ENCODE data around the gene PRKAG2. TPM values are rescaled to one million over a fixed set of nuclear protein-coding genes. Genes with fewer than 3 reads are reported as not detected.

Gene PRKAG2
- total RNA-seq, 1 donor from 2014 or later: 17.7 TPM

DNA sequence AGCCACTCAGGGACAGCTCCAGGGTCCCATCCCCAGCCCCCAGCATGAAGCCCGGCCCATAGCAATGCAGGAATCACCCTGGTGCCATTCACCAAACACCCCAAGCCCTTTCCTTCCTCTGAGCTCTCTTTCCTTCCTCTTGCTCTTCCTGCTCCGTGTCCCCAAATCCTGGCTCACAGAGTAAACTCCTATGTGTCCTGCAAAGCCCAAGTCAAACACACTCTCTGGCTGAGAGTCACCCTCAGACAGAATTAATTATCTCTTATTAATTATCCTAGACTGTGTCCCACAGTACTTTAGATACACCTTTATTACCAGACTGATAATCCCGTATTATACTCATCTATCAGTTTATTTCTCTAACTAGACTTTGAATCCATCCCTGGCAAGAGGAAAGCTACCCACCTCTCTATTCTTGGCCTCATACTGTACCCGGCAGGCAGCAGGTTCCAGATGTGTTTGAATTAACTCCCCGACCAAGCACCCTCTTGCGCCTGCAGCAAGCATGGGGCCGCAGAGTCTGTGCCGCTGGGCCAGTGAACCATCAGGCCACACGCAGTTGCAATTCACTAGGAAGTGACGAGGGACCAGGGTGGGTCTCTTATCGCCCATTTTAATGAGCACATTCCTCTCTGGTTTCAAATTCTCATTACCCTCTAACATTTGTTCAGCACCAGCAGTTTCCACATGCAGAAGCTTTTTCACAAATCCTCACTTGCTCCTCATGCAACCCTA lies 86.7 kb downstream of the PRKAG2 start:
- intact Hi-C loops (cut with micrococcal nuclease): no loop called here

DNA sequence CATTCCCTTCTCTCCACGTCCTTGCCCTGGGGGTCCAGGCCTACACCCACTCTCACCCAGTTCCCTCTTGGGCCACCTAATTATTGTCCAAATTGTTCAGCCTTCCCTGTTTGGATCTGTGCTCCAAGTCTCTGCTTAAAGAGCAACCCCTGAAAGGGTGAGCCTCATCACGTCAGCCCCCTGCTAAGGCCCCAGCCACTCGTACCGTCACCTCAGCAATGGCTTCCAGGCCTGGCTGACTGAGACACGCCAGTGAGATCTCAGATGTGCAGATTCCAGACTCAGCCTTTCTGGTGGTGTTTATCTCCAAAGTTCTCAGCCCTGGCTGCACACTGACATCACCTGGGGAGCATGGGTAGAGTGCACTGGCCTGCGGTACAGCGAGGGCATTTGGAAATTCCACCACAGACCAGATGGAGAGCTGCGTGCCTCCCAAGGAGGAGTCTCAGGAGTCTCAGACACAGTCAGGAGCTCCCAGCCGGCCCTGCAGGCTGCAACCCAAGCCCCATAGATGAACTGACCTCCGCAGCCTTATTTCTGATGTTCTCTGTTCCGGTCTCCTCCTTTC lies 87.5 kb downstream of the PRKAG2 start:
- intact Hi-C loops (cut with micrococcal nuclease): no loop called here

DNA sequence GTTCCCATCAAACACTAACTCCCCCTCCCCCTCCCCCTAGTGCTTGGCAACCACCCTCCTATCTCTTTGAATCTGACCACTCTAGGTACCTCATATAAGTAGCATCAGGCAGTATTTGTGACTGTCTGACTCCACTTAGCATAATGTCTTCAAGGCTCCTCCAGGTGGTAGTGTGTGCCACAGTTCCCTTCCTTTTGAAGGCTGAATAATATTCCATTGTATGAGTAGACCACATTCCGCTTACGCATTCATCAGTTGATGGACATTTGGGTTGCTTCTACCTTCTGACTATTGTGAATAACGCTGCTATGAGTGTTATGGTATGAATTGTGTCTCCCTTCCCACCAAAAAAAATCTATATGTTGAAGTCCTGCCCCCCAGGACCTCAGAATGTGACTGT lies 89.6 kb downstream of the PRKAG2 start:
- intact Hi-C loops (cut with micrococcal nuclease): no loop called here

DNA sequence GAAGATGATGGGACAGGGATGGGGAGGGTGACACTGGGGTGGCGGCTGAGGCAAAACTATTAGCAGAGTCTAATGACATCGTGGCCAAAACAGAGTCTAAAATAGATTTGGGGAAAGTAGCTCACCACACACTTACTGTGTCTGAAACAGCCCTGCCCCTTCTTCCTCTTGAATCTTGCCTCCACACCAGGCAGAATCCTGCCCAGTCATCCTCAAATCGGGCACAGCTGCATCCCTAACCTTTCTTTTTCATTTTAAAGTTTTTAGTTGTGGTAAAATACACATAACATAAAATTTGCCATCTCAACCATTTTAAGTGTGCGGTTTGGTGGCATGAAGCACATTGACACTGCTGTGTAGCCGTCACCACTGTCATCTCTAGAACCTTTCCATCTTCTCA lies 90.0 kb downstream of the PRKAG2 start:
- intact Hi-C loops (cut with micrococcal nuclease): no loop called here

DNA sequence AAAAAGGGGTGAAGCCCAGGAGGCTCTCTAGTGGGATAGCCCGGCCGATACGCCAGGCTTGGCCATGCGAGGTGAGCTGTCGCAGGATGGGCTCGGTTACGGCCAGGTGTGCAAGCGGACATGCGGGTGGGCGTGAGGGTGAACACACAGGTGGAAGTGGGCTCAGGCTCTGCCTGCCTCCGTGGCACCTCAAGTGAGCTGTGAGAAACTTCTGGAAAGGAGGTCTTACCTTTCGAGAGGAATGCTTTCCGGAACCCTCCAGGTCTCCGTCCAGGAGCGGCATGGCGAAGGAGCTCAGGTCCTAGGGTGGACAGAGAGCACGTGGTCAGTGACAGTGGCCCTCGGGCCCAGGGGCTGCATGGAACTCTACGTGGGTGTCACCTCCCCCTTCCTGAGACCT lies 90.7 kb downstream of the PRKAG2 start:
- intact Hi-C loops (cut with micrococcal nuclease): no loop called here

DNA sequence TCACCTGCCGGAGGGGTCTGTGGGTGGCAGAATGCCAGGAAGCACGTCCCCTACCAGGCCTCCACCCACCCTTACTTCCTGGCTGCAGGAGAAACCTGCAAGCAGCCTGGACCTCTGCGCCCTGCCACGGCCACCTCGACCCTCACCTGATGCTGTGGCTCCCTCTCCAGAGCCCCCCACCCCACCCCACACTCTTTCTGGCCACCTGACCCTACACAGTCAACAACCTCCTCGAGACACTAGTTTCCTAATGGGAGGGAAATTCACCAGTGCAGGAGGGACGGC lies 91.3 kb downstream of the PRKAG2 start:
- intact Hi-C loops (cut with micrococcal nuclease): no loop called here

DNA sequence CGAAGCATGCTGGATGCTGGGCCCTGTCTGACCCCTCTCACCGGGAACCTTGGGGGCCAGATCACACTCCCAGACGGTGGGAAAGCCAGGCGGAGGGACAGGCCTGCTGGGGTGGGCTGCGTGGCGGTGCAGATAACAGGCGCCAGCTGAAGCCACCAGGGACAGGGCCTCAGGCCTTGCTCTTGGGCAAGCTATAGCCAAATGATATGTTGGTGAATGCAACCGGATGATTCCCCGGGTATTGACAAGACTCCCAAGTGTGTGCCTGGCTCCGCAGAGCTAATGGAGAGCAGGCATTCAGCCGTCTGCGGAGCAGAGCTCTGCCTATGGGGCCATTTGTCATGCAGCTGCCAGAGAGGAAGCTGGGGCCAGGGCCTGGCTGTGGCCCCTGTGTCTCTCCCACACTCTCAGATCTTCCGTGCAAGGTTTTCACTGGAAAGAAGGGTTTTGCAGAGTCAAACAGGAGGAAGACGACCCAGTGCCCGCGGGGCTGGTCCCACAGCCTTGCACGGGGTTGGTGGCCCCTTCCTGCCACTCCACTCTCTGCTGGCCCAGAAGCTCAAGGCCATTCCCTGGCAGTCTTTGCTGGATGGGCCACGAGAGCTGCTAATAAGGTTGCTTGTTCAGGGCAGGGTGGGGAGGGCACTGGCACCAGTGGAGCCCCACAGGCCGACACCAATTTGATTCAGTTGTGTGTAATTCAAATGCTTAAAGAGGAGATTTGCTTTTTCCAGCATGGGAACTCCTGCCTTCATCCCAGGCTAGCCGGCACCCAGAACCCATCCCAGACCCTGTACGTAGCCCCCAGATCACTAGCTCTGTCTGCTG lies 91.8 kb downstream of the PRKAG2 start:
- intact Hi-C loops (cut with micrococcal nuclease): loop anchor here (5.0 kb wide), 1 partner anchor 92 kb away; the partner anchor contains the start of gene PRKAG2

DNA sequence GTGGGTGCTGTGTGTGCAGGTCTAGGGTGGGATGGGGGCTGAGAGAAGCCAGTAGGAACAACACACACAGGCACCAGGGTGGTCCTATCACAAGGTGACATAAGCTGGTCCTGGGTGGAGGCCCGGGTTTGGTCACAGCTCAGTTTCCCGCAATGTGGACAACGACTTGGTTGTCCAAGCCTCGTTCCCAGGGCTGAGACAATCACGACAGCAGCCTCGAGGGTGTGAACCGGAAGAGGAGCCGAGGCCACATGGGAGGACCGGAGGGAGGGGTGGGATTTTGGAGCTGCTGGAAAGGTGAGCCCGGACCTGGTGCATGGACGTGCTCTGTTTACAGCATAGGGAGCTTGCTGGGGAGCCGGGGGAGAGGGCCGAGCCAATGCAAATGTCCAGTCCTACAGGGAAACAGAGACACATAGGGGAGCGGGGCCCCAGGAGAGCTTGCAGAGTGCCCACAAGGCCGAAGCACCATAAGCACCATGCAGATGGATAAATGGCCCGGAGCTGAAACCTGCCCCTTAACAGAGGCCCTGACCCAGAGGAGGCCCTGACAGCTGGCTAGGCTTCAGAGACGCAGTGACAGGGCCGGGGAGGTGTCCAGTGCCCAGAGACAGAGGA lies 92.8 kb downstream of the PRKAG2 start:
- intact Hi-C loops (cut with micrococcal nuclease): loop anchor here (1.0 to 5.0 kb wide), 4 partner anchors 93 to 923 kb away; partner anchors contain the start of gene PRKAG2

DNA sequence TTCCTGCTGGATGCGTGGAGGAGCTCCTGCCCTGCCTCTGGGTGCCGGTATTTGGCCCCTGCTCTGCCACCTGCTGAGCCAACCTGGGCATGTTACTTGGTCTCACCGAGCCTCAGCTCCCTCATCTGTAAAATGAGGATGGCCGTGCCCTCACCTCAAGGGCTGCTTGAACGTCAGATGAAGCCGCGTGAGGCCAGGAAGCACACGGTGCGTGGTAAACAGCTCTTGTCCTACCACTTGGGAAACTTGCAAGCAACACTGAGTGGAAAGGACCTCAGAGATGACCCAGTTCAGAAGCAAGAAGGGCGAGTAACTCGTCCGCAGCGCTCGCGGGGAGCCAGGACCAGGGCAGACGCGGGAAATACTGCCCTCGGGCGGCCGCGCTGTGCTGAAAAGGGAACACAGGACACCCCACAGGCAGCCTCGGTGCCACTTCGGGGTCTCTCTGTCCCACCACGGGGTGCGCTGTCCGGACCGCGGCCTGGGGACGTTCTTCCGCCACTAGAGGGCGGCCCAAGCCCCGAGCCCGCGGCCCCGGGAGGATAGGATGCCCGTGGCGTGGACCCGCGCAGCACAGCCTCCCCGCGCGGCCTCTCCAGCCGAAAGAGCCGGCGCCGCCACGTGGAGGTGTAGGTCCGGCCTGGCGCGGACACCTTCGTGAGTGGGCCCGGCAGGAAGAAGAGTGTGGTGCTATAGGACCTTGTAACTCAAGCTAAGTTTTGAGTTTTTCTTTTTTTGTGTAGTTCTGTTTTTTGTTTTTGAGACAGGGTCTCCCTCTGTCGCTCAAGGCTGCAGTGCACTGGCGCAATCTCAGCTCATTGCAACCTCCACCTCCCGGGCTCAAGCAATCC lies 94.1 kb downstream of the PRKAG2 start:
- intact Hi-C loops (cut with micrococcal nuclease): loop anchor here (1.0 to 5.0 kb wide), 6 partner anchors 14 to 924 kb away; partner anchors contain the start of gene PRKAG2

DNA sequence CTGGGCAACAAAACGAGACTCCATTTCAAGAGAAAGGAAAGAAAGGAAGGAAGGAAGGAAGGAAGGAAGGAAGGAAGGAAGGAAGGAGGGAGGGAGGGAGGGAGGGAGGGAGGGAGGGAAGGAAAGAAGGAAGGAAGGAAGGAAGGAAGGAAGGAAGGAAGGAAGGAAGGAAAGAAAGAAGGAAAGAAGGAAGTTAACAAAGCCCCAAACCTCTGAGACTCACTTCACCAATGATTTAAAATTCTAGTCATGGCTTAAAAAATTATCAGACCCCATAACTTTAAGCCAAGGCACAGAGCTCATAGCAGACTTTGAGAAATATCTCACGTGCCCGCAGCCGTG lies 94.7 kb downstream of the PRKAG2 start:
- intact Hi-C loops (cut with micrococcal nuclease): loop anchor here (1.0 to 5.0 kb wide), 3 partner anchors 13 to 212 kb away; partner anchors contain the start of gene PRKAG2

DNA sequence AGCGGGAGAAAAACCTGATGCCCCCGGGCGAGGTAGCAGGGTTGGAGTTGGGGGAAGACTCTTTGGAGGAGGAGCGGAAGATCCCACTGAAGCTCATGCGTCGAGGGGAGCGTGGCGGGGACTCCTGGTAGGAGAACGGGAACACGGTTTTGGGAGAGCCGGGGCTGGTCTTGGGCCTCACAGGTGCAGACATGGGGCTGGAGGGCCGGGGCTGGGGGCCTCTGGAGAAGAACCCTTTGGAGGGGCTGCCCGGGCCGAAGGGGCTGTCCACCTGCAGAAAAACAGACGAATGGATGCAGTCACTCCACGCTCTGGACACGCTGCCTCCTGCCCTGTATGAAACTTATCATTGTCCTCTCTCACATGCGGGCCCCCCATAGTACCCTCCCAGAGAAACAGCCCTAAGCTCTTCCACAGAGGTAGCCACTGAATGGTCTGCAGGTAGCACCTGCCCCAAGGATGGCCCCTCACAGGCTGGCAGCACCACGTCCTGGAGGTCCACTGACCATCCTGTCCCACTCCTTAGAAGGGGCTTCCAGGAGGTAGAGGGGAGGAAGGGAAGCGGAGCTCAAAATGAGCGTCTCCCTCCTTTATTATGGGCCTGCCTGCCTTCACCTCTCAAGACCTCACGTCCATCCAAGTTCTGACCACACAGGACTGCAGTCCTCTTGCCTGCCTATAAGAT lies 95.6 kb downstream of the PRKAG2 start:
- intact Hi-C loops (cut with micrococcal nuclease): loop anchor here (5.0 kb wide), 1 partner anchor 96 kb away; the partner anchor contains the start of gene PRKAG2

DNA sequence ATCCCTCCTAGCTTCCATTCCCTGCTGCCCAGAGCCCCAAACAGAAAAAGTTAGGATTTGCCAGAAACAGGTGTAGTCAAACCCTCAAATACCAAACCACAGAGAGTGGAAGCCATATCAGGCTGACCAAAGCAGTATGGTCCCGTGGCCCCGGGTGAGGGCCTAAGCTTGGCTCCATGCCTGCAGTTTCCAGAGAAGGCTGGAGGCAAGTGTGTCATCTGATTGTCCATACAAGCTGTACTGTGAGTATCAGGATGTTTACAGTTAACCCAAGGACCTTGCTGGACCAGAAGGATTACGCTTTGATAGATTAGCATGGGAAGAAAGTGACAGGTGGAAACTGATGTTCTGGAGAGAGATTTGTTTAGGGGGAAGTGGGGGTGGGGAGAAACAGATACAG lies 96.3 kb downstream of the PRKAG2 start:
- intact Hi-C loops (cut with micrococcal nuclease): loop anchor here (5.0 kb wide), 1 partner anchor 97 kb away; the partner anchor contains the start of gene PRKAG2

DNA sequence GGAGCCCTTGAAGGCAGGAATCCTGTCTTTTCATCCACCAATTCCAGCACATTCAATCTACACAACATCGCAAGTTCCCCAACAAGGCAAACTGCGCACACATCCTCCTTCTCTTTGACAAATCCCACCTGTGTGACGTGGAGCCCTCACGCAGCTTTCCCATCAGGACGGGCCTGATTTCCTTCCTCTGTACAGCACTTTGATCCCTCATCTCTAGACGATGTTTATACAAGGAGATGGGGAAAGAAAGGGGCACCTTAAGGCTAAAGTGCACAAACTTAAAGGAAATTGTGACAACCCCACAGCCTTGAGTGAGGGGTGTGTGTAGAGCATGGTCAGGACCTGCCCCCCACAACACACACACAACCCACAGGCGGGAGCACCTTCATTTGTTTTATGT lies 97.2 kb downstream of the PRKAG2 start:
- intact Hi-C loops (cut with micrococcal nuclease): loop anchor here (5.0 kb wide), 1 partner anchor 98 kb away; the partner anchor contains the start of gene PRKAG2

DNA sequence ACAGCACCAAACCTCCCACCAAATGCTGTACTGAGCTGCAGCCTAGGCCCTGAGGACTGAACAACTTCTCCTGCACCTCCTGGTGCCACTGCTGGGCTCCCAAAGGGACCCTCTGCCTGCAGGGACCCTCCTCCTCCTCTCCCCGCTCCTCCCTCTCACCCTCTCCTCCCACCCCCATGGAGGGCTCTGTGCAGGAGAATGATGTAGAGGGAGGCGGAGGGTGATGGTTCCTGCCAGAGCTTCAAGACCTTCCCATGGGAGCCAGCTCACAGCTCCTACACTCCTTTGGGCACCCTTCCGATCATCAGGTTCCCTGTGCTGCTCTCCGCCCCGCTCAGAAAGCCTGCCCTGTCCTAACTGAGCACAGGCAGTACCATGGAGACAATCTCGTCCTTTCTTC lies 97.7 kb downstream of the PRKAG2 start:
- intact Hi-C loops (cut with micrococcal nuclease): no loop called here

DNA sequence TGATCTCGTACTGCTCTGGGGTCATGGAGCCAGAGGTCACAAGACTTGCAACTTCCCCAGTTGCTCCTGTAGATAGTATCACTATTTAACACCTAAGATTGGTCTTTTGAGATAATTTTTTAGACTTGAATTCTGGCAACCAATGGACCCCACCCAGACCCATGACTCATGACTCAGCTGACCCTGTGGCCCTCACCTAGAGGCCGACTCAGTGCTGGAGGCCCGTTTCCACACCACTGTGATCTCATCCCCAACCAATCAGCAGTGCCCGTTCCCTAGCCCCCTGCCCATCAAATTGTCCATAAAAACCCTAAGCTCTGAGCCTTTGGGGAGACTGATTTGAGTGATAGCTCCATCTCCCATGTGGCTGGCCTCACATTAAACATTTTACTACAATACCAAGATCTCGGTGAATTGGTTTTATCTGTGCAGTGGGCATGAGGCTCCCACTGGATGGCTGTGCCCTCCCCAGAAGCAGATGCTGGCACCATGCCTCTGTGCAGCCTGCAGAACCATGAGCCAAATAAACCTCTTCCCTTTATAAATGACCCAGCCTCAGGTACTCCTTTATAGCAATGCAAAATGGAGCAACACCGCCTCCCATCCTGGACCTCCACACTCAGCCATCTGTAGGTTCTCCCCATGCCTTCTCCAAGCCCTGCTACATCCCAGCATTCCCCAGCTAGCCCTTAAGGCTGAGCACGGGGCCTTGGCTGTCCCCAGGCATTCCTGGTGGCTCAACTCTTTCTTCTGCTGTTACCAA lies 98.8 kb downstream of the PRKAG2 start:
- intact Hi-C loops (cut with micrococcal nuclease): no loop called here

DNA sequence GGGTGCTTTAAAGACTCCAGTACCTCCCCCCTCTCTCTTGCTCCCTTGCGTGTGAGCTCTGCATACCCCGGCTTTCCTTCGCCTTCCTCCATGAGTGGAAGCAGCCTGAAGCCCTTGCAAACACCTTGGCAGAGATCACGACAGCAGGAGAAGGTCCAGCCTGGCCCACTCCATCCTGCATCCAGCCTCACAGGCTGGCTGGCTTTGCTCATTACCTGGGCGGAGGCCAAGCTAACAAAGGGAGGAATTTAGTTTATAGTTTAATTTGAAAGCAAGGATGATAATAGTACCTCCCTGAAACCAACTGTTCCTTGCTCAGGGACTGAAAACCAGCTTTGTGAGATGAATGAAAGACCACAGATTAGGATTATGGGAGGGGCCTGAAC lies 99.4 kb downstream of the PRKAG2 start:
- intact Hi-C loops (cut with micrococcal nuclease): no loop called here

DNA sequence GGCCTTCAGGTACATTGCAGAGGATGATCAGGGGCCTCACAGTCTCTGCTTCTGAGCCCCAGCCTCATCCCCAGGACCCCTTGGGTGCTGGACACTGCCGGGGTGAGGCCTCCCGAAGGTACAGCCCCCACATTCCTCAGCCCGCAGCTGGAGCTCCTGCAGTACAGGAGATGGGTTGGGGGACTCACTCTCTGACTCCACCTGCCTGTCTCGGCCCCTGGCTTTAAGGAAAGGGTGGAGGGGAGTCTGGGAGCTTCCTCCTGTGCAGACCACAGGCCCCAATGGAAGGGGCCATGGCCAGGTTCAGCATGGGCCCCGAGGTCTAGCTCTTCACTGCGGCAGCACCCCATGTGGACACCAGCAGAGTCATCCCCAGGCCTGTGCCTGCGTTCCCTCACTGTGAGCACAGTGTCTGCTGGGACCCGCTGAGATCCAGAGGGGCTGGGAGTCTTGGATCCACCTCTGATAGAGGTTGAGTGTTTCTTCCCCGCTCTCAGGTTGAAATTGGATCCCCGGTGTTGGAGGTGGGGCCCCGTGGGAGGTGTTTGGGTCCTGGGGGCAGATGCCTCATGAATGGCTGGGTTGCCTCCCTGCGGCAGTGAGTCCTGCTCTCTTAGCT lies 99.9 kb downstream of the PRKAG2 start:
- intact Hi-C loops (cut with micrococcal nuclease): no loop called here

DNA sequence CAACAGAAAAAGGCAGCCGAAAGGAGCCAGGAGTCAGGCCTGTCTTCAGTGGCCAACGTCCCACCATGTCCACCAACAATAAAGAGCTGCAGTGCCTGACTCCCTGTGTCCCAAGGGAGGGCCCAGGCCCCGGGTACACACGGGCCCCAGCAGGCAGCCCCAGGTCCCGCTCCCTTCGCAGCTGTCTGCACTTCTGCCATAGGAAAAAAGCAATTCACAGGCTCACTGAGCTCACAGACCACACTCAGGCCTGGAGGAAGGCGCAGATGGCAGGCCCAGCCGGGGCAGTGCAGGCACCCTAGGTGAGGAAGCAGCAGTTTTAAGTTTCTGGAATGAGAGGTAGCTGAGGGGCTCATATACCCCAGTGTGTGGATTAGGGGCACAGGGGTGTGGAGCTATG lies 100.5 kb downstream of the PRKAG2 start:
- intact Hi-C loops (cut with micrococcal nuclease): no loop called here

Measured in T-helper 1 cell treated with Interleukin-12 subunit alpha and Interleukin-12 subunit beta and Interleukin-4 antibody, amounts not matched to agents 30 ng/mL and 1 ng/mL, for 36 hours (primary cell).